CD14-positive monocyte (primary cell): Measurements from ENCODE around the gene CDK16. TPM values are rescaled to one million over a fixed set of nuclear protein-coding genes. Genes with fewer than 3 reads are reported as not detected.
"Not testable (repeated sequence)": the region's sequence is repeated elsewhere in the genome, so short reads cannot be mapped to it uniquely, and the experiment has no call there.

ENCODE experiments used
- DNase-seq, 3 donors: peaks; one replicate each; pipeline ENCODE4 v3.0.0-alpha.2; 2011 to 2022
- H2AFZ ChIP-seq: 2 replicates; pipeline ENCODE4 v1.6.0; 2012; ENCODE audit warnings: mild to moderate bottlenecking, low read depth, low read length, inconsistent platforms; ENCODE audit not compliant: insufficient read depth, poor library complexity, severe bottlenecking
- H3K27ac ChIP-seq, 2 donors: 1 replicate in 1 of 2; 2 replicates in 1 of 2; pipeline ENCODE4 v1.5.1; 2012 to 2013; ENCODE audit warnings: low read length in 2 of 2, control low read depth in 1 of 2, inconsistent platforms in 1 of 2, low read depth in 1 of 2, mild to moderate bottlenecking in 1 of 2
- H3K27me3 ChIP-seq, 2 donors: one replicate each; pipeline versions ENCODE4 v1.6.0 to v1.6.1; 2011 to 2013; ENCODE audit warnings: low read length in 2 of 2; ENCODE audit not compliant: control insufficient read depth in 2 of 2, insufficient read depth in 2 of 2
- H3K36me3 ChIP-seq, 2 donors: replicated peaks in 1 of 2; 1 replicate in 1 of 2; 2 replicates in 1 of 2; pipeline versions ENCODE4 v1.5.1 to v1.6.1; 2012 to 2013; ENCODE audit warnings: low read length in 2 of 2, control low read depth in 1 of 2, inconsistent platforms in 1 of 2, mild to moderate bottlenecking in 1 of 2; ENCODE audit not compliant: insufficient read depth in 2 of 2, control insufficient read depth in 1 of 2
- H3K4me1 ChIP-seq, 2 donors: 1 replicate in 1 of 2; 2 replicates in 1 of 2; pipeline versions ENCODE4 v1.5.1 to v1.6.1; 2012 to 2013; ENCODE audit warnings: low read length in 2 of 2, control low read depth in 1 of 2, inconsistent platforms in 1 of 2, mild to moderate bottlenecking in 1 of 2, moderate library complexity in 1 of 2; ENCODE audit not compliant: insufficient read depth in 2 of 2, control insufficient read depth in 1 of 2
- H3K4me2 ChIP-seq: replicated peaks from 2 replicates; pipeline ENCODE3; 2012; ENCODE audit warnings: low read length, moderate library complexity, mild to moderate bottlenecking; ENCODE audit not compliant: poor library complexity, severe bottlenecking; ENCODE audit errors: extremely low read depth
- H3K4me3 ChIP-seq, 3 experiments: fragments of 200-600 bp in 1 of 3; sonication (generic) in 1 of 3; replicated peaks in 1 of 3; 1 replicate in 2 of 3; 2 replicates in 1 of 3; pipeline ENCODE4 v1.5.1; 2011 to 2013; ENCODE audit warnings: low read length in 3 of 3, mild to moderate bottlenecking in 3 of 3, control low read depth in 2 of 3, low read depth in 2 of 3, inconsistent platforms in 1 of 3, moderate library complexity in 1 of 3
- H3K79me2 ChIP-seq: 2 replicates; pipeline ENCODE4 v1.6.0; 2012; ENCODE audit warnings: mild to moderate bottlenecking, control low read depth, inconsistent platforms, low read length, moderate library complexity; ENCODE audit not compliant: insufficient read depth
- H3K9ac ChIP-seq: 2 replicates; pipeline ENCODE4 v1.6.0; 2017; ENCODE audit warnings: low read length, mild to moderate bottlenecking; ENCODE audit not compliant: insufficient read depth, poor library complexity, severe bottlenecking
- H3K9me3 ChIP-seq, 2 donors: replicated peaks in 1 of 2; 1 replicate in 1 of 2; 2 replicates in 1 of 2; pipeline versions ENCODE4 v1.5.1 to v1.6.1; 2012 to 2013; ENCODE audit warnings: low read length in 2 of 2, control low read depth in 1 of 2; ENCODE audit not compliant: control insufficient read depth in 1 of 2, insufficient read depth in 1 of 2
- H4K20me1 ChIP-seq: 2 replicates; pipeline ENCODE4 v1.6.0; 2012; ENCODE audit warnings: mild to moderate bottlenecking, low read length, control low read depth, moderate library complexity; ENCODE audit not compliant: insufficient read depth
- H3K27ac Mint-ChIP-seq, 7 donors: one replicate each; pipeline ENCODE4 v1.8.0; 2020; ENCODE audit warnings: mild to moderate bottlenecking in 7 of 7, mixed read lengths in 7 of 7, moderate library complexity in 6 of 7, inconsistent platforms in 2 of 7
- H3K27me3 Mint-ChIP-seq, 3 donors: one replicate each; pipeline ENCODE4 v1.8.0; 2021 to 2022; ENCODE audit warnings: low read depth in 3 of 3, mild to moderate bottlenecking in 3 of 3, mixed read lengths in 3 of 3, moderate library complexity in 3 of 3, inconsistent platforms in 1 of 3
- H3K36me3 Mint-ChIP-seq, 2 donors: one replicate each; pipeline ENCODE4 v1.8.0; 2020; ENCODE audit warnings: mixed read lengths in 2 of 2, inconsistent platforms in 1 of 2, mild to moderate bottlenecking in 1 of 2
- H3K4me1 Mint-ChIP-seq: one replicate; pipeline ENCODE4 v1.8.0; 2020; ENCODE audit warnings: mild to moderate bottlenecking, mixed read lengths
- H3K4me3 Mint-ChIP-seq, 2 donors: one replicate each; pipeline ENCODE4 v1.8.0; 2020; ENCODE audit warnings: mild to moderate bottlenecking in 2 of 2, mixed read lengths in 2 of 2, moderate library complexity in 1 of 2
- H3K9me3 Mint-ChIP-seq, 7 donors: one replicate each; pipeline ENCODE4 v1.8.0; 2020 to 2022; ENCODE audit warnings: mixed read lengths in 7 of 7, mild to moderate bottlenecking in 6 of 7, moderate library complexity in 6 of 7, inconsistent platforms in 2 of 7
- CTCF ChIP-seq: fragments of 200-600 bp; IDR thresholded peaks from one replicate; pipeline ENCODE4 v1.8.0; 2022; ENCODE audit warnings: antibody characterized with exemption, mild to moderate bottlenecking
- WGBS: methylation state at CpG from one replicate; pipeline ENCODE4 v1.1.5; 2013; ENCODE audit warnings: missing lambda C conversion rate; ENCODE audit not compliant: insufficient coverage; 5-methylcytosine and 5-hydroxymethylcytosine counted together
- intact Hi-C, 2 donors: fragments of 100-400 bp; cut with micrococcal nuclease; formaldehyde crosslinking; loops; one replicate each; pipeline versions ENCODE4 v1.15.0 to v1.15.1; 2023
- polyA plus RNA-seq, 3 donors: library from polyadenylated mRNA; depleted of rRNA in 1 of 3; unstranded in 2 of 3; stranded (reverse) in 1 of 3; fragments of 300-500 nt in 2 of 3; fragments of >200 nt in 1 of 3; fragmentation: Illumina TruSeq in 2 of 3; gene quantifications; 1 replicate in 2 of 3; 2 replicates in 1 of 3; pipeline ENCODE4 v1.2.3, GENCODE V29; 2012 to 2021

The CDK16 gene
- polyA plus RNA-seq, 3 donors: 7.3 to 97.4 (median 14.1) TPM

GRCh38 chrX:47248576-47248975 is 30.1 kb downstream of the CDK16 start:
- Histone ChIP-seq H3K79me2 (no peaks in the 10 kb centered on the region), H3K4me1 (no peaks in the 10 kb centered on the region), H3K27ac (no peak overlapping the region), H3K9me3 (no peaks in the 10 kb centered on the region), H3K9ac (no peak overlapping the region), H4K20me1 (no peaks in the 10 kb centered on the region), H3K36me3 (peaks cover 7 to 18% of the 10 kb centered on the region in 2 donors), H3K4me2 (no peak overlapping the region), H3K4me3 (no peak overlapping the region), H2AFZ (no peak overlapping the region), H3K27me3 (no peaks in the 10 kb centered on the region)
- no peak for TF ChIP-seq CTCF
- H3K9me3 Mint-ChIP-seq: peaks cover 0 to 11% (median 3%) of the 10 kb centered on the region in 7 donors
- WGBS: no CpG with 5 or more reads among the region's 6 CpGs
- H3K27ac Mint-ChIP-seq: no peak overlapping the region
- H3K36me3 Mint-ChIP-seq: peaks cover 11 to 28% of the 10 kb centered on the region in 2 donors
- intact Hi-C loops: no loop called here
- H3K27me3 Mint-ChIP-seq: peaks cover 0 to 53% (median 0%) of the 10 kb centered on the region in 3 donors
- no peak overlapping the region for H3K4me3 Mint-ChIP-seq
- H3K4me1 Mint-ChIP-seq: no peaks in the 10 kb centered on the region
- DNase-seq: no peak

- no peak overlapping the region for H3K4me3 Mint-ChIP-seq
- peaks cover 0 to 5% of the 10 kb centered on the region in 2 donors for H3K27me3 ChIP-seq
Observed at GRCh38 chrX:47250017-47250347, 31.5 kb downstream of the CDK16 start.

GRCh38 chrX:47257620-47258019 is 39.1 kb downstream of the CDK16 start:
- Mint-ChIP-seq H3K27me3 (peaks cover 1 to 38% (median 6%) of the 10 kb centered on the region in 3 donors), H3K9me3 (peaks cover 0 to 31% (median 11%) of the 10 kb centered on the region in 7 donors)
- WGBS: no CpG with 5 or more reads among the region's 12 CpGs
- H3K4me3 Mint-ChIP-seq, H3K36me3 ChIP-seq, H3K9me3 ChIP-seq, H3K4me1 ChIP-seq, H3K27ac ChIP-seq, H3K4me1 Mint-ChIP-seq, H3K4me3 ChIP-seq, intact Hi-C loops, DNase-seq, H3K36me3 Mint-ChIP-seq, H3K79me2 ChIP-seq, H3K9ac ChIP-seq, H3K27ac Mint-ChIP-seq, H2AFZ ChIP-seq, H3K4me2 ChIP-seq, H4K20me1 ChIP-seq: not testable (repeated sequence)
- H3K27me3 ChIP-seq: peaks cover 0 to 16% of the 10 kb centered on the region in 2 donors

More at GRCh38 chrX:47250017-47250347, 31.5 kb downstream of the CDK16 start:
- Histone ChIP-seq H3K9ac (no peak overlapping the region), H3K4me3 (no peak overlapping the region), H2AFZ (no peak overlapping the region), H4K20me1 (no peaks in the 10 kb centered on the region), H3K36me3 (peaks cover 2 to 12% of the 10 kb centered on the region in 2 donors), H3K79me2 (no peaks in the 10 kb centered on the region), H3K4me1 (no peaks in the 10 kb centered on the region), H3K4me2 (no peak overlapping the region), H3K9me3 (no peaks in the 10 kb centered on the region), H3K27ac (no peak overlapping the region)
- Mint-ChIP-seq H3K9me3 (peaks cover 0 to 22% (median 9%) of the 10 kb centered on the region in 7 donors), H3K4me1 (no peaks in the 10 kb centered on the region), H3K27ac (peak overlapping the region in 2 of 7 donors; percentile 0 to 23), H3K36me3 (peaks cover 5 to 21% of the 10 kb centered on the region in 2 donors), H3K27me3 (peaks cover 0 to 46% (median 1%) of the 10 kb centered on the region in 3 donors)
- intact Hi-C loops: no loop called here
- DNase-seq: no peak
- TF ChIP-seq CTCF: no peak
- no CpG with 5 or more reads among the region's 6 CpGs for WGBS
